SK-N-MC (cell line): ENCODE data around the gene SUV39H2.

Experiments used
- EZH2 ChIP-seq: fragments of 200-600 bp; sonication (generic); IDR thresholded peaks from one replicate; pipeline ENCODE4 v1.6.1; 2017; ENCODE audit warnings: antibody characterized with exemption
- POLR2AphosphoS5 ChIP-seq: IDR thresholded peaks from 2 replicates; pipeline ENCODE4 v1.6.1; 2012; ENCODE audit warnings: mild to moderate bottlenecking, low read depth, low read length, borderline replicate concordance

DNA sequence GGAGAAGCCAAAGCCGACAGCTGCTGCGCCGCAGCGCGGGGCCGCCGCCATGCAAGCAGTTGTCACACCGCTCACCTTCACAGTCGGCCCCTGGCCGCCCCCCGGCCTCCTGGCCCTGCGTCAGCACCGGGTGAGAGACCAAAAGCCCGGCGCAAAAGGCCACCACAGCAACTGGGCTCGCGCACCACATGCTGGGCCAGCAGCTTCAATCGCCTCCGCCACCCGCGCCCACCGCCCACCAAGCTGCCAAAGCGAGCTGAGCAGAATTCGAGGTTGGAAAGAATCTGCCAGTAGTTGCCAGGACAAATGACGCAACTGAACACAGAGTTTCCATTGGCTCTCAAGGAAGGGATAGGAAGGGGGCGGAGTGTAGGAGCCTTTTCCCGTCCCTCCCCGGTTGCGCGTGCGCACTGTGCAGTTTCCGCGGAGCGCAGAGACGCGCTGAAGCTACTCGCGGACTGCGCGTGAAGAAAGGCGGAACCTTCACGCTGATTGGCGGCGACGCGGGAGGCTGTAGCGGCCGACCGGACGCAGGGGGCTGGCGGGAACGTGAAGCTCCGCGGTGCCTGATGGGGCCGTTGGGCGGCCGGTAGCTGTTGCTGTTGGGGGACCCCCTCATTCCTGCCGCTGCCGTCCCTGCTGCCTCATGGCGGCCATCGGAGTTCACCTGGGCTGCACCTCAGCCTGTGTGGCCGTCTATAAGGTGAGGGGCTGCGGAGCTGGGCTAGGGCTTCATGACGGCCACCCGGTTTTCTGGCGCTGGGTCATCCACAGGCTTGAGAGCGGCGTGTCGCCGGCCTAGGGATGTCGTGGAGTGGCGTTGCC, 40.7 kb upstream of the SUV39H2 start, which contains the start of the genes CDNF, HSPA14 and MSANTD7:
- no peak for TF ChIP-seq EZH2
- TF ChIP-seq POLR2AphosphoS5, result peak; percentile 70
